HG03378 (cell line): Measurements from ENCODE around the gene FGF13.

Experiments used
- ATAC-seq: cut with Tn5 transposase; IDR thresholded peaks from one replicate; pipeline ENCODE4 v1.9.1; 2021; ENCODE audit warnings: mild to moderate bottlenecking, moderate library complexity; ENCODE audit not compliant: unreplicated experiment

Gene FGF13

DNA sequence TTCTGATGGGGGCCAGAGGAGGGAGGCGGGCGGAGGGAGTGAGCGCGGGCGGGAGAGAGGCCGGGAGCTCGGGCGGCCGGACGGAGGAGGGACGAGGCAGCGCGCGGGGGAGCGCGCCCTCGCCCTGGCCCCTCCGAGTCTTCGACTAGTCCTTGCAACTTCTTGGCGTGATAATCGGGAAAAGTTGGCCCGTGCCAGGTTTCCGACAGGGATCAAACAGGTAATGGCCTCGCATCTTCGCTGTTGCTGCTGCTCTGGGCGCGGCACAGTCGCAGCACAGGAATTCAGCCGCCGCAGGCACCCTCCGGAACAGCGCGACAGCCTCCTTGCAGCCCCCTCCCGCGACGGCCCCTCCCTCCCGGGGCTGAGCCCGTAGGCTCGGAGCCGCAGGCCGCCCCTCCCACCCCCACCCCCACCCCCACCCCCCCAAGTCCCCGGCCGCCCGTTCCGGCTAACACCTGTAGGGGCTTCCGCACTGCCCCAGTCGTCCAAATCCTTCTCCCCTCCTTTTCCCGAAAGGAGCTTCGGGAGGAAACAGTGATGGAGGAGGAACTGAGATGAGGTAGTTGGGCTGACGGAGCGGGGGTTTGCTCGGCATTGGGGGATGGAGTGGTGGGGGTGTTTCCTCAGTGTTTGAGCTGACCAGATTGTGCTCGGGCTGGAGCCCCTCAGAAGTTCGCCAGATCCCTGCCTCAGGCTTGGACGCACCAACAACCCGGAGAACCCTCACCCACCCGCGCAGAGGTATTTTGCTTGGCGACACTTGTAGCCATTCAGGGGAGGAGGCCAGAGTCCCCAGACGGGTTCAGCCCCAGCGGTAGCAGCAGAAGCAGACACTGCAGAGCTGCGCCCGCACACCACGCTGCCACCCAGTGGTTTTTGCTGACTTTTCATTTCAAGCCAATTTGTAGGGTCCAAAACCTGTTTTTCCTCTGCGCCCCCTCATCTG is at the start of gene FGF13:
FGF13 (minus strand) TSS at position 319 of the 949 bp plus-strand sequence. CDS start 714 bp downstream, outside the sequence.
- no peak for ATAC-seq

DNA sequence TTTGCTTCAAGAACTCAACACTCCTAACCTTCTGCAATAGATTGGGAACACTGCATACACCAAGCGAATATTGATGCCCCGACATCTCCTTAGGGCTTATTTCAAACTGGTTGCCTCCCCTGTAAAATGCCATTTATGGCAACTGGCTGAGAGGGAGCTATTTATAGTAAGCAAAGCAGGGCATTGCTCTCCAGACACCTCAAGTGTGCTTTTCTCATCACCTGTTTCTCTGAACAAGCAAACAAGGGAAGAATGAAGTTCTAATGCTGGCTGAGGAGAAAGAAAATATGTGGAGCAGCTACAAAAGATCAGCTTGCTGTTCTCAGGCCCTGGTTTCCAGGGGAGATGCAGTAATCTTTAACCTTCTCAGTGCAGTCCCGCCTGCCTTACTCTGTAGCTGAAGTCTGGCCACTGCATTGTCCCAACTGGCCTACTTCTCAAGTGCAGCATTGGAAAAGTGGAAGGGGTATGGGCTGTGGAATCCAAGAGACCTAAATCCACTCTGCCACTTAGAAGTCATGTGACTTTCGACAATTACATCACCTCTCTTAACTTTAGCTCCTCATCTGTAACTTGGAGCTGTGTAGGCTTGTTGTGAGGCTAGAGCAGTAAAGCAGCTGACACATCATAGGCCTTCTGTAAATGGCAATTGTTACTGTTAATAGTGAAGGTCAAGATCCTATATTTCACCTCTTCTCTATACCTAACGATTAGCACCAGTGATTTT is 47.9 kb upstream of the FGF13 start:
- no peak for ATAC-seq

DNA sequence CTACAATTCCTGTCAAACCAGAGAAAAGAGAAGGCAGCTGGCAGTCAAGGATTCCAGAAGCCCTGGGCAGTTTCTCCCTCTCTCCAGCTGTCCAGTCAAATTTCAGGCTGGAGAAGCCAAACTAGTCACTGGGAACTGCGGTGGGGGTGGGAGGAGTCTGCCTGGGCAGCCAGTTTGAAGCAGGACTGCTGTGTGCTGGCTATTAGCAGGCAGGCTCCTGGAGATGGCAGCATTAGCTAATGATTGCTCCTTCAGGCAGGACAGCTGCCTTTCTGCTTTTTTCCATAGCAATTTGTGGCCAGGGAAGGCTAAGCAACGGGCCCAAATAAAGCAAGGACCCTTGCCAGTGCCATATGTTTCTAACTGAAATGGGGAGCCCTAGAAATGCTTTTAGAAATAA is 44.7 kb upstream of the FGF13 start:
- ATAC-seq, result no peak

DNA sequence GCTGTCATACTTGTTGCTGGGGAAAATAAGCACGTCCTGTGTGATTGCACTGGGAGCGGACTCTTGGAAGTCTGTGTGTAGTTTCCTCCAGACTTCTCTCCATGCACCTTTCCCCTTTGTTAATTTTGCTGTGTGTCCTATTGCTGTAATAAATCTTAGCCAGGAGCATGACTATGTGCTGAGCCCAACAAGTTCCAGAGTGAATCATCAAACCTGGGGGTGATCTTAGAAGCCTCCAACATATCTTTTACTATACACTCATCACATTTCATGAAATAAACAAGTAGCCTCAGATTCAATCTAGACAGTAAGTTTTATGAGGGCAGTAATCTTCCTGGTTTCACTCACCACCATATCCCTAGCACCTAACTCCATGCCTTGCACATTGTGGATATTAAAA is 43.3 kb upstream of the FGF13 start:
- no peak for ATAC-seq

GRCh38 chrX:138748480-138748879 is 37.0 kb upstream of the FGF13 start:
- no peak for ATAC-seq

- peak; percentile 83 for ATAC-seq
Measured at GRCh38 chrX:138745196-138745595, 33.7 kb upstream of the FGF13 start.

DNA sequence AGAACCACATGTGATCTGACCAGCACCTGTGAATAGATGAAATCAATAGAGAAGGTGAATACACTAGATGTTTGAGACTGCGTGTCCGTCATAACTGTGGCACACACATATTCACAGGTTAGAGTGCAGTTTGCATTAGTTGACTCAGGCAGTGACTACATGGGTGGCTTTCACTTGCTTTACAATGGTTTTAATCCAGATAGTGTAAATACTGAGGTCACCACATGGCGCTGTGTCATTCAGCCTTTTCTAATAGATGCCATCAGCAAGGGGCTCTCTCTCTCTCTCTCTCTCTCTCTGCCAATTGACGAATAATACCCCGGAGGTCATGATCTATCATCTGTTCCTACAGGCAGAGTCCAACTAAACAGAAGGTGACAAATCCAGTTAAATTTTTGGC is 30.7 kb upstream of the FGF13 start:
- ATAC-seq, result no peak

DNA sequence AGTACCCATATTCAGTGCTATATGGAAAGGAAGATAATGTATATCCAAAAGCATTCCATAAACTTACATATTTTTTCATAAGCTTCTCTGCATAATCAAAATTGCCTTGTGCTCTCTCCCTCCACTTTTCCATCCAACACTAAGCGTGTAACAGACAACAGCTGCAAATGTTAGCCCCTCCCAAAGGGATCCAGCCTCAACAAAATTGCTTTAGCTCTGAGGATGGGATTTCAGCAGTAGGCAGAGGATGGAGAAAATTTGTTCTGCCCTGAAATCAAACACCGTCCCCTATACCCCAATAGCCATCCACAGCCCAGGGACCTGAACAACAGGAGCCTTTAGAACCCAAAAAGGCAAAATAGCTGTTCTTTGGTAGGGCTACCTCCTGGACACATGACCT is 28.8 kb upstream of the FGF13 start:
- no peak for ATAC-seq

DNA sequence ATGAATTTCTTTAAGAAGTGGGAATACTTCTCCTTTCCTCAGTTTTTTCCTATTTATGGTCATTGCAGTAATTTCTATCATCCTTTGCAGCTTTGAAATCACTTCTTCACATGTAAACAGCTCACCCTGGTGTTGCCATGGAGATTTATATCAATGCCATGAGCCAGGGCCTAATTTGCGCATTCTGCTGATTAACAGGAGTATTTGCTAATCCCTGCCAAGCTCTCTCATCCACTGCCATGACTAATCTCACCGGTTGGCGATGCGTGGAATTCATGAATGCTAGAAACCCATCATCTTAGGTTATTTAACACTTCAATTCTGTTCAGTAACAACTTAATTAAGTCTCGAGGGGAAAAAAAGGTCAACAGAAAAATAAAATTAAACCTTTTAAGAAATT is 11.8 kb upstream of the FGF13 start:
- no peak for ATAC-seq

- no peak for ATAC-seq
Measured at GRCh38 chrX:138719396-138719795, 7.9 kb upstream of the FGF13 start.

GRCh38 chrX:138718941-138719340 is 7.4 kb upstream of the FGF13 start:
- no peak for ATAC-seq

DNA sequence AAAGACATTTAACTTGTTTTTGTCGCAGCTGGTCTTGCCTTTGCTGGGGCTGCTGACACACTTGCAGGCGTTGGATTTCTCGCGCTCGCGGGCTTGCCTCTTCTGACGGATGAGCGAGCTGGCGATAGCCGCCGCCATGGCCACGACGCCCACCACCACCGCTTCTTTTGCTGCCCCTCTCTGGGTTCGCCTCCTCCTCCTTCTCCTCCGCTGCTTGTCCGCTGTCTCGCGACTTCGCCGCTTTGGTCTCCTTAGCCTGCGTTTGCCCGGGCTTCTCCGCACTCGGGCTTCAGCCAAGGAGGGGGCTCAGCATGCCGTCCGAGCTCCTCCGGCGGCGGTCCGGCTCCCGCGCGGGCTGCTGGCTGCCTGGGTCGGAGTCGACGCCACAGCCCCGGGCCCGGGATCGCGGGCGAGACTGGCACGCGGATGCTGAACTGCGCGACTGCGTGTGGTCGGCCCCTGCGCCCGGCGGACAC is 613 bp downstream of the FGF13 start:
- ATAC-seq, result no peak

DNA sequence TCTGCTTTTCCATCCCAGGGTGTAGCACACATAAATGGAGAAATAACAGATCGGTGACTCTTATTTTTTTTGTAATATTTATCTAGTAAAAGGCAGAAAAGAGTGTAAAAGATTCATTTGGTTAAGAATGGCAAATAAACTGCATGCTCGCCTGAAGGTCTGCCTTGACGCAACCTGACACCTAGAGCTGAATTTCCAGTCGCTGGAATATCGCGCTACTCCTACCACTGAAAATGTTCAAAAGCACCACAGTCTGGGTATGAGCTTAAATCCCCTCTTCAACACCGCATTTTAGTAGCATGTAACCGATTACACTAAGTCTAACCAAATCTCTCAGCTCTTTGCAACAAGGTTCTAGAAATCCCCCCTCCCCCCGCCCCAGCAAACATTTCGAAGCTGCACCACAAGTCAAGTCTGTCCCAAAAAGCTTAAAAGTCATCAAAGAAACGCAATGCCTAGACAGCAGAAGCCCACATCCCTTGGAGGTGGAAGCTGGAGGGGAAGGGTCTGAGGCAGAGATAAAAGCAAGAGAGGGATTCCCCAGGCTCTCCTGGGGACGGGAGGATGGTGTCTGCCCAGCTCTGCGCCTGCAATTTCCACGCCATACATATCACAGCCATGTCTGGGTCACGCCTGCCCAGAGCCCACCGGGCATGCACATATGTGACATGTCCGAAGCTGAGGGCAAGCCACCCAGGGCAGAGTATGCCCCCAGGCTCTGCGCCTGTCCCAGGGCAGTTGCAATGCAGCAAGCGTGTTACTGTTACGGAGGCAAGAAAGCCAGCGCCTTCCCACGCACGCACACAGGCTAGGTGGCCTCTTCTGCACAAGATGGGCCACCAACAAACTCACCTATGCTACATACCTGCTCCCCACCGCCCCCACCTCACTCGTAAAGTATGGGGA is 1.4 kb downstream of the FGF13 start:
- no peak for ATAC-seq

DNA sequence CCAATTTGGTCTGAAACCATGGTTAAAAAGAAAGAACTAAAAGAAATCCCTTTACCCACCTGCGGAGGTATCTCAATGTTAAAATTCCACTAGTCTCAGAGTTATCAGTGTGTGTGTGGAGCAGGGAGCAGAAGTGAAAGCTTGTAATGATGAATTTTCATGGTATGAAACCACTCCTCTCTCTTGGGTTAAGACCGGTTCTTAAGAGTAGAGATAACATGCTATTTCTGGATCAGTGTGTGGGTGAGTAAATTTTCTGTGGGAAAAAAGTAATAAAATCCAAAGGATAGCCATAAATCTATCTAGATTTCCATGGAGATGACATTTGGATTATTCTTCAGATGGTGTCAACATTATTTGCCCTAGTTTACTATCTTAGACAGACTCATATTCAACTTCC is 3.2 kb downstream of the FGF13 start:
- ATAC-seq, result no peak

GRCh38 chrX:138704596-138704995 is 6.9 kb downstream of the FGF13 start:
- no peak for ATAC-seq

DNA sequence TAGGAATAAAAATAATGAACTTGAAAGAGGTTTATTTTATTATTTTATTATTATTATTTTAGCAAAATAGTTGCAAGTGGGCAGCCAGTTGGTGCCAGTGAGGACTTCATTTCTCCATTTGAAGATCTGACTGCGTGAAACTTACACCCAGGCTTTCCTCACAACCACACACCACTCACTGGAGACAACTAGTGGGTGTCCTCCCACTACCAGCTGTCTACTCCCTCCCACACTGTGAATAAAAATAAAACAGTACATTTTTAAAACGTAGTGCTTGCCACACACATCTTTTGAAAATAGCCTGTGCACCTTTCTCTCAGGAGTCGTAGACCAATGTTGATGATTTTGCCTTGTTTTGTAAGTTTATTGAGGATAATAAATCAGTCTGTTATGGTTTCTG is 7.4 kb downstream of the FGF13 start:
- no peak for ATAC-seq

- ATAC-seq, result no peak
Measured at GRCh38 chrX:138692591-138692990, 18.9 kb downstream of the FGF13 start.

GRCh38 chrX:138691186-138691585 is 20.3 kb downstream of the FGF13 start:
- no peak for ATAC-seq

- no peak for ATAC-seq
Measured at GRCh38 chrX:138690591-138690990, 20.9 kb downstream of the FGF13 start.

DNA sequence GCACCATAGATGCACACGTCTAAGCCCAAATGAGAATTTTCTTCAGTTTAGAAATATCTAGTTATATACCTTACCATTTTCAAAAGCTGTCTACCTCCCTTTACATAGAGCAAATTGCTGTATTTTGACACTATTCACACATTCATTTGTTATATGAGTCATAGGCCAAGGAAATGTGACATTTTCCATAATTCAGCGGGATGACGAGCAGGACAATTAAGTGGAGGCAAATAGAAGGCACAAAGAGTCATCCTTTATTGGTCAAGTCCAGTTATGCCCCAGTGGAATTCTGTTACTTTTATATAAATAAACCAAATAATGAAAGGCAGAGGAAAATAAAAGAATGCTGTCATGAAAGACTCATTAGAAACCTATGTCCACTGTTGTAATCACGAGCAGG is 27.9 kb downstream of the FGF13 start:
- no peak for ATAC-seq

DNA sequence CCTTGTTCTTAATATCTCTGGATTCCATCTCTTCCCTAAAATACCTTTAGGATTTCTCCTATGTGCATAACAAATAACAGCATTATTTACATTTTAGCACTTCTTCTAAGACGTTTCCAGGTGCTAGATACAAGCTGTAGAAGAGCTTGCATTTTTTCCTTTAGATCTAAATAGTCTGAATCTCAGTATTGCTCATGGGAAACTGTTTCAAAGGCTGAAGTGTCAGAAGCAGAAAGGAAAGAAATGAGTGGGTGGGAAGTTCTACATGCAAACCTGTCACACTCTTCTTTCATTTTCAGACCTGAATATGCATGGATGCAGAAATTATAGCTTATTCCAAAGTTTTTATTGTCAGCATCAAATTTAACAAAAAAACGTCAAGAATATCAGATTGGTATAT is 41.8 kb downstream of the FGF13 start:
- ATAC-seq, result no peak
